ENCODE results near the gene SLC29A3.
"Not testable (repeated sequence)": the region's sequence is repeated elsewhere in the genome, so short reads cannot be mapped to it uniquely, and the experiment has no call there.

SLC29A3 gene

DNA sequence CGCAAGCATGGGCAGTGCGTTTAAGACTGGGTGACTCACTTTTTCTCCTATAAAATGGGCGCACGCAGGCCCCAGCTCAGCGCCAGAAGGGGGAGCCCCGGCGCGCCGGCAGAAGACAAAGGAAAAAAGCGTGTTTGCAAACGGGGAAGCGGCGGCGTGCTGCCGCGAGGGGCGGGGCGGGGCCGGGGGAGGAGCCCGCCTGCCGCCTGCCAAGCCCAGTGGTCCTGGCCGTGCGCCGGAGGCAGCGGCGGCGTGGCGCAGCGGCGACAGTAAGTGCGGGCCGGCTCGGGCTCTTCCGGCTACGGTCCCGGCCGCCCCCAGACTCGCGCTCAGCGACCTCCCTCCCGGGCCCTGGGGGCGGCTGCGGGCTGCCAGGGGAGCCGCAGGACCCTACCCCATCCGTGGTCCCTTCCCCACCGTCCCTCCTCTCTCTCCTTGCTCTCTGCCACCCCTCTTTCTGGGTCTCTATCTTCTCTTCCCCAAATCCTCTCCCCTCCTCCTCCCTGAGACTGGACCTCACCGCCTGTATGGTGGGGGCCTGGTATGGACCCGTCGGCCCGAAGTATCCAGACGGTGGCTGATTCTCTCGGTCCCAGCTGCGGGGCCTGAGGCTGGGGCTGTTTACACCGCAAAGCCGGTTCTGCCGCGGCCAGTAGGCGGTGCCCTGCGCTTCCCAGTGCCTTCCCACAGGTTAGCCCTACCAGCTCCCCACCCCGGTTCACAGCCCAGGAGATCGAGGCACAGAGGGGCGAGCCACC is at the start of gene SLC29A3:
Gene SLC29A3 (plus strand): TSS at position 218 of the 758 bp plus-strand sequence. CDS start 51 bp downstream, at position 269.
- DNase-seq (ENCODE audit: low spot score), result peak; percentile 89

DNA sequence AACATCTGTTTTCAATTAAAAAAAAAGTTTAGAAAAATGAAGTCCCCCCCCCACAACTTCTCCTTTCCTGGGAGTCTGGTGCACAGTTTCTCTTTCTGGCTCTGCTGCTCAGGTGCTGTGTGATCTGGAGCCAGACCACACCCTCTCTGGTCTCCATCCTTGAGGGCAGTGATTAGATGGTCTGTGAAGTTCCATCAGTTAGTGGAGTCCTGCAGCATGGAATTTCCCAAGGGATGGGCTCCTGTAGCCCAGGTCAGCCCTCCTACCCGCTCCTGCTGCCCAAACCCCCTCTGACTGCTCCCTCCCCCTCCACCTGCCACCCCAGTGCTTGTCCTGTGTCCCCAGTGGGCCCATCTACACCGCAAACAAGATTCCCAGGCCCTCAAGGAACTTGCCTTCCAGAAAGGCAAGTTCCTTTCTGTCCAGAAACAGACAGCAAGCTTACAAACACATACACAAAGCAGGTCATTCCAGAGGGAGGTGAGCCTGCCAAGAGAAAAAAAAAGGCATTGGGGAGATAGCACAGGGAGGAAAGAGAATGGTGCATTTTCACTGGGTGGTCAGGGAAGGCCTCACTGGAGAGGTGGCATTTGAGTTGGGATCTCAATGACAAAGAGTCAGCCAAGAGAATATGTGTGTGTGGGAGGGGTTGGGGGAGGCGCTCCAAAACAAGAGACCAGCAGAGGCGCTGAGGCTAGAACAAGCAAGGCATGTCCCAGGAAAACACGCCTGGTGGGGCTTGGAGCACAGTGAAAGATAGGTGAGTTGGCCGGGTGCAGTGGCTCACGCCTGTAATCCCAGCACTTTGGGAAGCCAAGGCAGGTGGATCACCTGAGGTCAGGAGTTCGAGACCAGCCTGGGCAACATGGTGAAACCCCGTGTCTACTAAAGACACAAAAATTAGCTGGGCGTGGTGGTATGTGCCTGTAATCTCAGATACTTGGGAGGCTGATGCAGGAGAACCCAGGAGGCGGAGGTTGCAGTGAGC is 49.5 kb upstream of the SLC29A3 start:
- no peak for DNase-seq (ENCODE audit: low spot score)

DNA sequence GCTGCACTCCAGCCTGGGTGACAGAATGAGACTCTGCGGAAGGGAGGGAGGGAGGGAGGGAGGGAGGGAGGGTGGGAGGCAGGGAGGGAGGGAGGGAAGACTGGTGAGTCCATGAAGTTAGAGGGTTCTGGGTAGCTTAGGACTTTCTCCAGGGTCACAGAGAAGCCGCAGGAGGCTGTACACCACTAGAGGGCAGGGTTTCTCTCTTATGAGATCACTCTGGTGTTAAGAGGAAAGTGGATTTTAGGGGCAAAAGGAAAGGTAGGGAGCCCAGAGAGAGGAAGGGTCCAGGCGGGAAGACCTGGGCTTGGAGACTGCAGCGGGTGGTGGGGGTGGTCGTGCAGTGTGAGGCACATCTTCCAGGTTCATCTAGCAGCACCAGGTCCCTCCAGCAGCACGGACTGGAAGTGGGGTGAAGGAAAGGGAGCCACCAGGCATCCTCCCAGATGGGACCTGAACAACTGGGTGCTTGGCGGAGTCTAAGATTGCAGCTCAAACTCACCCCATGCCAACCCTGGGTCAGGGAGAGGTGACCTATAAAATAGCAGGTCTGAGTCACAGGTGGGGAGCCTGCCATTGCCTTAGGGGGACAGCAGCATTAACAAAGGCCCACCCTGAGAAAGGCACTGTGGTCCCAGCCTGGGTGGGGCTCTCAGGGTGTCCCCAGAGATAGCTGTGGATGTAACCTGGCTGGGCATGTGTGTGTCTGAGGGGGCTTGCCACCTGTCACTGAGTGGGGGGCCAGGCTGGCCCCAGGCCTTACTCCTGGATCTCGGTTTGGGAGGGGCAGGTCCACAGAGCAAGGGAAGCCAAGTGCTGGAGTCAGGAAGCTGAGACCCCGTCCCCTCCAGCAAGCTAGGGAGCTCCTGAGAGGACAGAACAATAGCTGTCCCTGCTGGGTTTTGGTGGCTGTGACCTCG is 48.5 kb upstream of the SLC29A3 start:
- DNase-seq (ENCODE audit: low spot score), result no peak

DNA sequence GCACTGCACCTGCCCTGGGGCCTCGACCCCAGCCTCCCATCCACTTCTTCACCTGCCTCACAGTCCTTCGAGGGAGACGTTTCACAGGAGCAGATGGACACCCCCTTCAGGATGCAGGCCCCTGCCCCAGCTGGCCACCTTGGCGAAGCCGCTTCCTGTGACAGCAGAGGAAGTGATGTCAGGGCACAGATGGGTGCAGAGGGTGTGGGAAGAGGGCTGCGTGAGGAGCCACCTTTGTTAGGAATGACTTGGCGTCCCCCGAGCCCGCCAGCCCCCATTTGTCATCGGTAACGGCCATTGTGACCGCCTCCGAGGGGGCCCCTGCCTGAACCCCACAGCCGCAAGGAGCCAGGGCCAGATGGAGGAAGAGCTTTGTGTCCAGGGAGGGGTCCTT is 47.4 kb upstream of the SLC29A3 start:
- no peak for DNase-seq (ENCODE audit: low spot score)

DNA sequence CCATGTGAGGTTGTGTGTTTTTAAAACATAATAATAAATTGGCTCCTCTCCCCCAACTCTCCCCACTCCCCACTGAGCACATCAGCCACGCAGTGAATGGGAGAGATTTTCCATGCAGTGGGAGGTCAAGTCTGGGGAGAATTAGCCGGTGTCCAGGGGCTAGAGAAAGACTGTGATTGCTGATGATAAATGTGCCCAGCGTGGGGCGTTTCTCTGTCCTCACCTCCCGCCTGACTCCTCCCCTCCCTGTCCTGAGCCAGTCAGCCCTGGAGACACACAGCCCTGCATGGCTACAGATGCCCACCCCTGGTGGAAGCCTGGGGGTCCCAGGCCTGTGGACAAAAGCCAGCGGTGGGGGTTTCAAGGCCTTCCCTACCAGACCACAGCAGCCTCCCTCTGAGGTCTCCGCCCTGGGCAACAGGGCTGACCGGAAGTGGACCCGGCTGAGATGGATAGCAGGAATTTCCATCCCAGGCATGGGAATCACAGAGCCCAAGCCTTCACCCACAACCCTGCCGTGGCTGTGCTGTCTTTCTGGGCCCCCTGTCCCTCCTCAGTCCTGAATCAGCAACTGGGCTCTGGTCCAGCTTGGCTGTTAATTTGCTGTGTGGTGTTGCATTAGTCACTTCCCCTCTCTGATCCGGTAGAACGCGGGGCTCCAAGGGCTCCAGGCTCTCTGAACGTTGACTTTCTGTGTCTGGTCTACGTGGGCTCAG is 46.8 kb upstream of the SLC29A3 start:
- no peak for DNase-seq (ENCODE audit: low spot score)

DNA sequence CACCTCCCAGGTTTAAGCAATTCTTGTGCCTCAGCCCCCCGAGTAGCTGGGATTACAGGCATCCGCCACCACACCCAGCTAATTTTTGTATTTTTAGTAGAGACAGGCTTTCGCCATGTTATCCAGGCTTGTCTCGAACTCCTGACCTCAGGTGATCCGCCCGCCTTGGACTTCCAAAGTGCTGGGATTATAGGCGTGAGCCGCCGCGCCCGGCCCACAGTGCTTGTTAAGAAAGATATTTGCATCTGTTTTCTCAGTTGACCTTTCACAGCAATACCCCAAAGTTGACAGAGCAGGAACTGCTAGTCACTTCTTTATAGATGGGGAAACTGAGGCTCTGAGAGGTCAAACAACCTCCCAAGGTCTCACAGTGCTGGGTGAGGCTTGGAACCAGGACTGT is 46.1 kb upstream of the SLC29A3 start:
- DNase-seq (ENCODE audit: low spot score), result not testable (repeated sequence)

DNA sequence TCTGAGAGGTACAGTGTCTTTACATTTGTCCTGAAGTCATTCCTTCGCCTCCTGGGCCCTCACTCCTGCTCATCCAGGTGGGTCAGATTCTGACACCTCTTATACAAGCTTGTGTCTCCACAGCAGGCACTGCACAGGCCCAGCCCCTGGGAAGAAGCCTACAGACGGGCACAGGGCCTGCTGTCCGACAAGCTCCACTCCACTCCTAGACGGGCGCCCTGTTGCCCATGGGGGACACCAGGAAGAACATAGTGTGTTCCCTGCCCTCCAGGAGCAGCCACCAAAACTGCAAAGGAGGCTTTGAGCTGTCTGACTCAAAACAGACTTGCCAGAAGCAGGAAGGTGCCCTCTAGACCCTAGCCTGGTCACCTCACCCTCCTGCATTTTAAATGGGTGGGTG is 45.6 kb upstream of the SLC29A3 start:
- DNase-seq (ENCODE audit: low spot score), result no peak

DNA sequence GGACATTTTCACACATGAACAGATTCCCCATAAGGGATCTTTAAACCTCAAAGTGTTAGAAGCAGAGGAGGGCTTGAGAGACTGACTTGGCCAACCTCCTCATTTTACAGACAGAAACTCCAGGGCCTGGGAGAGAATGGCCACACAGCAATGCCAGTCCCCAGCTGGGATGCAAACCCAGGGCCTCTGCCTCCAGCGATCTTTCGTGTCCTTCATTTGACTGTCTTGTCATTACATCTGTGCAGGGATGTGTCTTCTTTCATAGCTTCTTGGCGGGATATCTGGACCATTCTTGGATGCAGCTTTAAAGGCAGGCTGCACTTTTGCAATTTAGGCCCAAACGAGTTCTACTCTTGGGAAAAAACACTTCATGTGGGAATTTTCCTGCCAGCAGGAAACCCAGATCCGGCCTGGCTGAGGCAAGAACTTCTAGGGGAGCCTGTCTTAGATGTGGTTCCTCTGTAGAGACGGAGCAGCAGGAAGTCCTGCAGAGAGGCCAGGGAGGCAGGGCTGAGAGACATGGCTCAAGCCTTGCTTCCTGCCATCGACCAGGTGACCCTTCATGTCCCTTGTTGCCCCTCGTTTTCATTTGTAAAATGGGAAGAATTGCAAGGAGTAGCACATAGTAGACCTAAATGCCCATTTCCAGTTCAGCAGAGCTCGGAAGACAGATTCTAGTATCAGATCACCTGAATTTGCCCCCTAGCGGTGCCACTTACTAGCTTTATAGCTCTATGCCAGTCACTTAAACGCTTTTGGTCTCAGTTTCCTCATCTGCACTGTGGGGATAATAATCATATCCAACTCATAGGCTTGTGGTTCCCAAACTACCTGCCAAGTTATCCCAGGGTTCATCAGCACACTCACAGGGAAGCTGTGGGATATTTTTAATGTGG is 43.9 kb upstream of the SLC29A3 start:
- no peak for DNase-seq (ENCODE audit: low spot score)

DNA sequence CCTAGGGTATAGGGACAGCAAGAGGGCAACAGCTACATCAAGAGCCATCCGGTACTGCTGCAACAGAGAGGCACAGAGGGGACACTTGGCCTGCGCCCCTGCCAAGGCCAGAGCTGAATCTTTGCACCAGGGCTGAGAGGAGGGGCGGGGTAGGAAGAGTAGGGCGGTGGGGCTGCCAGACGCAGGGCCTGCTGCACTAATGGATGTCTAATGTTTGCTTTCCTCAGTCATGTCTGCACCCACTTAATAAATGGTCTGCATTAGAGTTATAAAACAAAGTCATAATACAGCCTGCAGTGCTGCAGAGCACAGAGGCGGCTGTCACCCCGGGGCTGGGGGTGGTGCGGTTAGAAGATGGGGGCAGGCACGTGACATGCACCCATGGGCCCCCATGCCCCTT is 42.2 kb upstream of the SLC29A3 start:
- no peak for DNase-seq (ENCODE audit: low spot score)

DNA sequence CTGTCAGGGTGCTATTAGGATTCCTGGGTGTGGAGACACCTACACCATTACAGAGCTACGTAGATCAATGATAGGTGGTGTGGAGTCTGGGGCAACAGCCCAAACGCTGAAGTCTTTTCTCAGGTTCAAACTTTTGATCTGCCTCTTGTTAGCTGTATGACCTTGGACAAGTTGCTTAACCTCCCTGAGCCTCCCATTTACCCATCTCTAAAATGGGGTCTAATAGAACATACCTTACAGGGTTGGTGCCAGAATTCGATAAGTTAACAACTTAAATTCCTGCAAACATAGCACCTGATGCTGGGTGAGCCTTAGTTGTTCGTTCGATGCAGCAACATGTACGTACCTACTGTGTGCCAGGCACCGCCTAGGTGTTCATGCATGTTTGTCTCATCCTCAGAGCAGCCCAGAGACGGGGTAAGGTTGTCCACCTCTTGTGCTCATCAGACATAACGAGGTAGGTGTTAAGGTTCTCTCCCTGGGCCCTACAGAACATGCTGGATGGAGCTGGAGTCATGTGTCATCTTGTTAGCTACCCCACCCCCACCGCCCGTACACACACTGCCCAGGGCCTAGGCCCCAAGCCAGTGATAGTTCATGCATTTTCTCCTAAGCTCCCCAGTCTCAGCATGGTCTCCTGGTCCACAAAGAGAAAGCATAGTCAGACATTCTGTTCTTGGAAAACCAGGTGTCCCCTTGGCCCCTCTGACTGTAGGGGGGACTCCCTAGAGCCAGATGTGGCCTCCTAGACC is 41.0 kb upstream of the SLC29A3 start:
- no peak for DNase-seq (ENCODE audit: low spot score)

DNA sequence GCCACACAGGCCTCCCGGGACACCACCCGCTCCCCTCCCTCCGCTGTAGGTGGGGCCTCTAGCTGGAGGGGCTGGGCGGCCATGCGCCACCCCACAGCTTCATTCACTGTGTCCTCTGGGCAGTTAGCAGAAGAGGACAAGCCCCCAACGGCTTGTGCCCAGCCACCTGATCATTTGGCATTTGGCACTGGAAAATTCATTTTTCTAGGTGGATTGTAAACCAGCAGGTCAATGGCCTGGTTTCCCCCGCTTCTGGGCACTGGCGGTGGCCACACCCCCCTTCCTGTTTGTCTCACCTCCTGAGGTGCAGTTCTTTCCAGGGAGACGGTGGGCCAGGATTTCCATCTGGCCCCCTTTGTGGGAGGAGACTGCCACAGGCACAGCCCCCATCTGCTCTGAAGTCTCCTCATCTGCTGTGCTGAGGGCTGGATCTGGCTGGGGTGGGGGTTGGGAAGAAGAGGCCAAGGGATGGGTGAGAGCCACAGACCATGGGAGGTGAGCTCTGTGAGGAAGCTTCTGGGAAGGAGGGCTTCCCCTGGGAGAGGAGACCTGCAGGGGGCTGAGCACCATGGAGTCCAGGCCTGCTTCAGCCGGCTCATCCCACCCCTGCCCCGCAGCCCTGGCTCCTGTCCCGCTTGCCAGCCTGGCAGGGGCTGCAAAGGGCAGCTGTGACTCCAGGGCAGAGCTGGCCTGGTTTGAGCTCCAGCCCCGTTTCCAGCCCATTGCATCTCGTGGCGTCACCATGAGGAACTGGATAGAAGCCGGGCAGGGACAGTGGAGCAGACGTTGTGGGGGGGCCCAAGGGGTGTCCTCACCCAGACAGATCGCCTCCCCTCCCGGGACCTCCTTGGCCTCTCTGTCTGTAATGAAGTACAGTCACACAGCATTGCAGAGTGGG is 40.1 kb upstream of the SLC29A3 start:
- no peak for DNase-seq (ENCODE audit: low spot score)

DNA sequence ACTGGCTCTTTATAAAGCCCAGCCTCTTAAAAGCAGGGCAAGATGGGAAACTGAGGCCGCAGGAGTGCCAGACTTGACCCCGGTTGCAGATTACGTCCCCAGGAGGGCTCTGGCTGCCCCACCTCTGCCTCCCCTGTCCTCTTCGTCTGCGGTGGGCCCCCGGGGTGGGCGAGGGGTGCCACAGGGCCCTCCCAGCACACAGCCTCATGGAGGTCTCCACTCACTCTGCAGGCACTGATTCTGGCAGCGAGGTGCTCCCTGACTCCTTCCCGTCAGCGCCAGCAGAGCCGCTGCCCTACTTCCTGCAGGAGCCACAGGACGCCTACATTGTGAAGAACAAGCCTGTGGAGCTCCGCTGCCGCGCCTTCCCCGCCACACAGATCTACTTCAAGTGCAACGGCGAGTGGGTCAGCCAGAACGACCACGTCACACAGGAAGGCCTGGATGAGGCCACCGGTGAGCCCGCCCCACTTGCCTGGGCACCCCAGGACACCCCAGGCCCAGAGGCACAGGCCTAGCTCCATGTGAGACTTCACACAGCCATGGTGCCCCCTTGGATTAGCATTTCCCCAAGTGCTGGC is 39.4 kb upstream of the SLC29A3 start:
- DNase-seq (ENCODE audit: low spot score), result no peak

DNA sequence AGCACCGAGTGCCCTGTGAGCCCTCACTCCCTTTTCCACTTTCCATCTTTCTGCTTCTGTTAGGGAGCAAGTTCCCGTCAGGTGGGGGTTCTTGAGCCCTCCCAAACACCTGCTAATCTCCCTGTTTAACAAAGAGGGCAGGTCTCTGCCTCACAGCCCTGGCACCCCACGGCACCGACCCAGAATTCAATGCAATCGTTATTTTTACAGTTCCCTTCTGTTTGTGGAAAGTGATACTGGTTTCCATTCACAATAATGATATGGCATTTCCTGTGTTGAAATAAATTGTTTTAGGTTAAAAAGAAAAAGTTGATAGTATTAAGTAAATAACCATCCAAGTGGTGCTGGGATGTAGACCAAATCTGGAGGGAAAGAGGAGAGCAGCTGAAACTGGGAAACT is 38.8 kb upstream of the SLC29A3 start:
- no peak for DNase-seq (ENCODE audit: low spot score)

DNA sequence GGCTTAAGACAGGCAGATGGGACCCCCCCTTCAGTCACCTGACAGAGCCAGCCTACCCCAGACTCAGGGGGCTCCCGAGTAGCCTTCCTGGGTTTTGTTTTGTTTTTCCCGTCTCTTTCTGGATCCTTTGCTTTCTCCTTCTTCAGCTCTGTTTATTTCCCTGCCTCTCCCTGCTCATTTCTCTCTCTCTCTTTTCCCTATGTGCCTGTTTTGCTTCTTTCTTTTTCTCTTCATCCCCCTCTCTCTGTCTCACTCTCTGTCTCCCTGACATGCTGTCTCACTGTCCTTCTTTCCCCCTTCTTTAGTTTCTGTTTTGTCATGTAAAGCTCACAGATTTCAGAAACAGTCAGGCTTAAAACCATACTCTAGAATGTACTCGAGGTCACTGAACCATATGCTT is 38.2 kb upstream of the SLC29A3 start:
- DNase-seq (ENCODE audit: low spot score), result no peak

DNA sequence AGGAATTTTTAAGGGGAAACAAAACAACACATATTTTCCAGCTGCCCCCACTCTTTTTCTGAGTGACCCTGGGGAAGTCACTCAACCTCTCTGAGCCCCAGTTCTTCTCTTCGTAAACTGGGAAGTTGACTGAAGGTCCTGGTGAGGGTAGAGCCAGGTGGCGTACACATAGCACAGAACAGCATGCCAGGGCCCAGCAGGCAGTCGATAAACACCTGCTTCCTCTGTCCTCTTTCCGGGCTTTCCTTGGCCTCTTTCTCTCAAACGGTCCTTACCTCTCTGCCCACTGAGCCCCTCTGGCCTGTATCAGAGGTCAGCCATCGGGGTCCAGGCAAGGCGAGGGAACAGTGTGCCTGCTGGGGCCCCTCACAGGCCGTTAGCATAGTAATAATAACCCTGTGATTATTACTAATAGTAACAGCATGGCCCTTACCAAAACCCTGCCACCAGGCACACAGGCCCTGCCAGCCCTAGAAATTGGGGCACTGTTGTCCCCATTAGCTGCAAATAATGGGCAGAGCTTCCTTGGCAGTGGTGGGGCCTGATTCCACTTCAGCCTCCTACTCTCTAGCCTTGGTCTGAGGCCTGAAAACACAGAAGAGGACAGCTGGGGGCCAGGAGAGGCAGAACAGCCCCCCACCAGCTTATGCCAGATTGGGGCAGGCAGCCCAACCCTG is 37.3 kb upstream of the SLC29A3 start:
- no peak for DNase-seq (ENCODE audit: low spot score)

DNA sequence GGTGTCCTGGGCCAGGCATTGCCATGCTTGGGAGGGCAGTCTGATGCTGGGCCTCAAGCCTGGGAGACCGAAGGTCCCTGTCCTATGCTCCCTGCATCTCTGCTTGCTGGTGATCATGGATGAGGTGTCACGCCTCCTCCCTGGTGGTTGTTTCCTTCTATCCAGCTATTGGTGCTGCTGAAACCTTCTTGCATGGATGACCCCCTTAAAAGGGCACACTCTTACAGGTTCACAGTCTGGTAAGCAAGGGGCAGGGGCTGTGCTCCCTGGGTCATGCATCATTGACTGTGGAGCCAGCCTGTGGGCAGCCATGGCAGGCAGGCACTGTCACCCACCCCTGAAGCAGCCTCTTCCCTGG is 36.8 kb upstream of the SLC29A3 start:
- no peak for DNase-seq (ENCODE audit: low spot score)

DNA sequence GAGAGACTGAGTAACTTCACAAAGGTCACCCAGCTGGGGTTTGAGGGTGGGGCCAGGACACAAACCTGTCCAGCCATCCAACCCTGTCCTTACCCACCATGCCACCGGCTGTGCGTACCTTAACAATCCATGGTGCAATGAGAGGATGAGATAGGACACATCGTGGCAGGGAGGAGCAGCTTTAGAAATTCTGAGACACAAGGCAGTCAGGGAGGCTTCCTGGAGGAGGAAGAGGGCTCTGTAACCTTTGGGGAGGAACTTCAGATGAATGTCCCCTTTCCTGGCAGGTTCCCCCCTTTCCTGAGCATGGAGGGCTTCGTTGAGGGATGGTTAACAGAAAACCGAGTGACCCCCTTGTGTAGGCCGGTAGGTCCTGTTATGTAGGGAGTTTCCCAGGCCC is 35.6 kb upstream of the SLC29A3 start:
- no peak for DNase-seq (ENCODE audit: low spot score)

DNA sequence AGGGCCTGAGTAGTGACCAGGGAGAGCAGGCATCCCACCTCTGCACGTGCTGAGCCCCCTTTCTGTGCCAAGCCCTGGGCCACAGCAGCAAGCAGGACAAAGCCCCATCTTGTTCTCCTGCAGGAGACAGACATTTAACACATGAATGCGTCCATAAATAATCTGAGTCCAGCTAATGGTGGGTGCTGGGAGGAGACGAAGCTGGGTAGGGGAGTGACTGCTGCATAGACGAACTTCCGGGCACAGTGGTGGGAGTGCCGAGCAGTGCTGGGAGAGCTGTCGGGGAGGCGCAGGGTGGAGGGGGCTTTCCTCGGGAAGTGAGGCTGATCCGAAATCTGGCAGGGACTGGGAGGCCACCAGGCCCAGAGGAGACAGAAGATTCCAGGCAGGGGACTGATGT is 35.2 kb upstream of the SLC29A3 start:
- no peak for DNase-seq (ENCODE audit: low spot score)
